ENCODE measurements around the gene FRAT1.

FRAT1 gene

DNA sequence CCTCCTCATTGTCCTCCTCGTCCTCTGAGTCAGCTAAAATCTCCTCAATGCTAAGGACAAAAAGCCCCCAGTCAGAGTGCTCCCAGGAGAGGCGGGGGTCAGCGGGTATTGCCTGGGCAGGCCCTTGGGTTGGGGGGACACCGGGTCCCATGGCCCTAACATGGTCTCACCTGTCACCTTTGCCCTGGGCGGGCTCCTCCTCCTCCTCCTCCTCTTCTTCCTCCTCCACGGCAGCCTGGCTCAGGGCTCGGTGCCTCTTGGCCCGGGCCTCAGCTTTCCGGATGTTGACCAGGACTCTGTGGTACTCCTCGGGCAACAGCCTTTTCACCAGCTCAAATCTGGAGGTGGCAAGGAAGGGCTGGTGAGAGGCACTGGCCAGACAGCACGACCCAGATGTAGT lies 47.5 kb downstream of the FRAT1 start:
- TF ChIP-seq, protein P1, sequence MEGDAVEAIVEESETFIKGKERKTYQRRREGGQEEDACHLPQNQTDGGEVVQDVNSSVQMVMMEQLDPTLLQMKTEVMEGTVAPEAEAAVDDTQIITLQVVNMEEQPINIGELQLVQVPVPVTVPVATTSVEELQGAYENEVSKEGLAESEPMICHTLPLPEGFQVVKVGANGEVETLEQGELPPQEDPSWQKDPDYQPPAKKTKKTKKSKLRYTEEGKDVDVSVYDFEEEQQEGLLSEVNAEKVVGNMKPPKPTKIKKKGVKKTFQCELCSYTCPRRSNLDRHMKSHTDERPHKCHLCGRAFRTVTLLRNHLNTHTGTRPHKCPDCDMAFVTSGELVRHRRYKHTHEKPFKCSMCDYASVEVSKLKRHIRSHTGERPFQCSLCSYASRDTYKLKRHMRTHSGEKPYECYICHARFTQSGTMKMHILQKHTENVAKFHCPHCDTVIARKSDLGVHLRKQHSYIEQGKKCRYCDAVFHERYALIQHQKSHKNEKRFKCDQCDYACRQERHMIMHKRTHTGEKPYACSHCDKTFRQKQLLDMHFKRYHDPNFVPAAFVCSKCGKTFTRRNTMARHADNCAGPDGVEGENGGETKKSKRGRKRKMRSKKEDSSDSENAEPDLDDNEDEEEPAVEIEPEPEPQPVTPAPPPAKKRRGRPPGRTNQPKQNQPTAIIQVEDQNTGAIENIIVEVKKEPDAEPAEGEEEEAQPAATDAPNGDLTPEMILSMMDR (IDR thresholded peaks at IDR 0.05; ENCODE audit: low read depth, low read length) = no peak
- no peak for DNase-seq (ENCODE audit: low read depth in 2 of 2)
- no peak overlapping the region for H3K4me3 ChIP-seq (replicated peaks in 1 of 2; ENCODE audit: low read depth in 2 of 2, low read length in 2 of 2)

DNA sequence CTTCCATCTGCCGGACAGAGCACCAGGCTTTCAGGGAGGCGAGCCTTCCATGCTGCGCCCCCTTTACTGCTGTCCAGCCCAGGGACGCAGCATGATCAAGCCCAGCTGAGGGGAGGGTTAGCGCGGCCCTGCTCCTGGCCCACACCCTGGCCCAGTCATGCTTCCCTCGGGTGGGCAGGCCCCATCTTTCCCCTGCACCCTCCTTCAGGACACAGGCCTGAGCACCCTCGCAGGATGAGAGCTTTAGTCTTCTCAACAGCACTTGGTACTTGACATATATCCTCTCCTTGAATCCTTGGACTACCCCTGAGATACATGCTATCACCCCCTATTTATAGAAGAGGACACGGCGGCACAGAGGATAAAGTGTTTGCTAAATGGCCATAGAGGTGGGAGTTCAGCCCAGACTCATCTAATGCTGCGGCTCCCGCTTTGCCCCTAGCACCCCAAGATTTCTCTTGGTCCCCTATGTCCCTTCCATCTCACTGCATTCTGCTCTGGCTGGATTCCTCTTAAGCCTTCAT lies 48.1 kb downstream of the FRAT1 start:
- DNase-seq (ENCODE audit: low read depth in 2 of 2) = no peak
- no peak overlapping the region for H3K4me3 ChIP-seq (replicated peaks in 1 of 2; ENCODE audit: low read depth in 2 of 2, low read length in 2 of 2)
- TF ChIP-seq, protein P1 (IDR thresholded peaks at IDR 0.05; ENCODE audit: low read depth, low read length) = no peak
